C4-2B (cell line): ENCODE data around the gene URB1.
A peak's percentile ranks its signal among the peaks of the same experiment; 100 is the strongest.

Experiments used
- H3K27ac ChIP-seq: fragments of 450-650 bp; 2 replicates; pipeline ENCODE4 v1.5.1; 2017
- CTCF ChIP-seq: fragments of 450-650 bp; conservative IDR thresholded peaks from 2 replicates; pipeline ENCODE4 v1.5.1; 2017; ENCODE audit warnings: mild to moderate bottlenecking
- ZFX ChIP-seq: fragments of 450-650 bp; IDR thresholded peaks from 2 replicates; pipeline ENCODE4 v1.6.1; 2017

Gene URB1

GRCh38 chr21:32356874-32357395 lies 35.9 kb downstream of the URB1 start:
- TF ChIP-seq CTCF = no peak
- TF ChIP-seq ZFX = no peak
- no peak overlapping the region for H3K27ac ChIP-seq

GRCh38 chr21:32353002-32353711 lies 39.7 kb downstream of the URB1 start:
- TF ChIP-seq CTCF (no peak), ZFX (no peak)
- H3K27ac ChIP-seq = no peak overlapping the region

GRCh38 chr21:32352526-32352925 lies 40.3 kb downstream of the URB1 start:
- TF ChIP-seq CTCF (no peak), ZFX (no peak)
- H3K27ac ChIP-seq = no peak overlapping the region

GRCh38 chr21:32351428-32351827 lies 41.4 kb downstream of the URB1 start:
- H3K27ac ChIP-seq = no peak overlapping the region
- TF ChIP-seq ZFX (no peak), CTCF (no peak)

- TF ChIP-seq CTCF (no peak), ZFX (no peak)
These were observed 41.8 kb downstream of the URB1 start for GRCh38 chr21:32350981-32351380.

GRCh38 chr21:32350211-32350980 lies 42.4 kb downstream of the URB1 start:
- TF ChIP-seq ZFX (no peak), CTCF (no peak)
- H3K27ac ChIP-seq = peak overlapping the region; percentile 62

More at GRCh38 chr21:32350981-32351380, 41.8 kb downstream of the URB1 start:
- H3K27ac ChIP-seq = peak overlapping the region; percentile 62; the same call in 1 of the 2 replicates
